Lung (tissue), 12 donors: ENCODE data around the gene NXPH1. TPM values are rescaled to one million over a fixed set of nuclear protein-coding genes. Genes with fewer than 3 reads are reported as not detected.
A peak's percentile ranks its signal among the peaks of the same experiment; 100 is the strongest.

Experiments
- ATAC-seq: fragments of 200-7000 bp; cut with Tn5 transposase; one replicate; pipeline ENCODE4 v1.9.1; 2020; ENCODE audit warnings: moderate number of reproducible peaks; ENCODE audit not compliant: insufficient read depth, low FRiP score
- DNase-seq, 3 donors: peaks; one replicate each; pipeline ENCODE4 v3.0.0-alpha.2; 2013 to 2017
- H3K27ac ChIP-seq, 2 donors: one replicate each; pipeline ENCODE4 v1.5.1; 2013; ENCODE audit warnings: mild to moderate bottlenecking in 2 of 2, moderate library complexity in 2 of 2, control low read depth in 1 of 2, inconsistent platforms in 1 of 2, low read depth in 1 of 2, low read length in 1 of 2
- H3K27me3 ChIP-seq, 3 donors: one replicate each; pipeline ENCODE4 v1.5.1; 2013; ENCODE audit warnings: low read length in 2 of 3; ENCODE audit not compliant: control insufficient read depth in 3 of 3, insufficient read depth in 3 of 3
- H3K36me3 ChIP-seq, 4 donors: one replicate each; pipeline ENCODE4 v1.5.1; 2013; ENCODE audit warnings: low read length in 4 of 4, mild to moderate bottlenecking in 1 of 4, moderate library complexity in 1 of 4; ENCODE audit not compliant: control insufficient read depth in 4 of 4, insufficient read depth in 4 of 4
- H3K4me1 ChIP-seq, 5 donors: one replicate each; pipeline ENCODE4 v1.5.1; 2013; ENCODE audit warnings: low read length in 5 of 5, mild to moderate bottlenecking in 2 of 5, moderate library complexity in 1 of 5; ENCODE audit not compliant: control insufficient read depth in 5 of 5, insufficient read depth in 5 of 5
- H3K4me3 ChIP-seq: one replicate; pipeline ENCODE4 v1.5.1; 2013; ENCODE audit warnings: mild to moderate bottlenecking, control low read depth, moderate library complexity
- H3K9ac ChIP-seq, 2 donors: one replicate each; pipeline ENCODE4 v1.5.1; 2013; ENCODE audit warnings: low read length in 2 of 2, control low read depth in 1 of 2; ENCODE audit not compliant: insufficient read depth in 1 of 2
- H3K9me3 ChIP-seq, 4 donors: one replicate each; pipeline ENCODE4 v1.5.1; 2013; ENCODE audit warnings: low read length in 3 of 4, mild to moderate bottlenecking in 1 of 4, moderate library complexity in 1 of 4; ENCODE audit not compliant: control insufficient read depth in 4 of 4, insufficient read depth in 3 of 4
- CTCF ChIP-seq: IDR thresholded peaks from 2 replicates; pipeline ENCODE4 v1.5.1; 2012; ENCODE audit warnings: mild to moderate bottlenecking; ENCODE audit errors: control extremely low read depth, extremely low read depth
- WGBS, 2 donors: extraction: QIAGEN DNeasy Blood & Tissue Kit; methylation state at CpG; one replicate each; pipeline ENCODE4 v1.1.7; 2013; 5-methylcytosine and 5-hydroxymethylcytosine counted together
- polyA plus RNA-seq, 2 donors: library from polyadenylated mRNA; stranded (reverse); fragments of 200-250 nt; gene quantifications; one replicate each; pipeline ENCODE4 v1.2.1, GENCODE V29; 2013
- total RNA-seq, 2 donors: library from RNA; depleted of rRNA in 1 of 2; stranded (reverse); fragments of >200 nt in 1 of 2; gene quantifications; one replicate each; pipeline ENCODE4 v1.2.1, GENCODE V29; 2014 to 2021
- donor health status: control.
- donor health status: control.
- donor health status: Bipolar disorder and iron deficiency.
- donor health status: healthy.
- donor health status: DM: yes; HTN: yes; CAD: no.

NXPH1 gene
- total and polyA plus RNA-seq, 4 donors = 0.09 to 0.17 TPM; not detected in 2

DNA sequence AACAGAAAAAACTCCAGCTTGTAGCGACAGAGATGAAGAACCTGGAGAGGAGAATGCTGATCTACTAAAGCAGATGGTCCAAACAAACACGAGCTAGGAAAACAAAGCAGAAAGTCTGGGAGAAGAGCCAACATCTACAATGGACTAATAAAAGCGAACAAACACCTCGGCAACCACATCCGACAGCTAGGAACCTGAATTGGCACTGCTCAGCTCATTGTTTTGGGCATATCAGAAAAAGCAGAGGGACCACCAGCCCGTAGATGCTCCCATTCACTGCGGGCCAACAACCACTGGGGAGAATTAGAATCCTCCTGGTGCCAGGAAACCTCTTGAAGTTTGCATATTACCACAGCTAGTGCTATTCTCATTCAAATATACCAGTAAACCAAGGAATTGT is 204.7 kb downstream of the NXPH1 start:
- no peak for ATAC-seq
- no peak overlapping the region for H3K27ac ChIP-seq
- H3K9ac ChIP-seq = no peak overlapping the region
- 50 to 66% methylated on average over 7 of the region's 7 CpGs for WGBS, 2 donors
- H3K36me3 ChIP-seq = no peaks in the 10 kb centered on the region
- no peaks in the 10 kb centered on the region for H3K27me3 ChIP-seq
- no peaks in the 10 kb centered on the region for H3K9me3 ChIP-seq
- H3K4me1 ChIP-seq = no peaks in the 10 kb centered on the region
- DNase-seq = peak in 1 of 3 donors; percentile 15
- no peak for TF ChIP-seq CTCF
- no peak overlapping the region for H3K4me3 ChIP-seq

- no peak for TF ChIP-seq CTCF
- Histone ChIP-seq H3K4me1 (no peaks in the 10 kb centered on the region), H3K4me3 (no peak overlapping the region), H3K36me3 (no peaks in the 10 kb centered on the region), H3K9ac (no peak overlapping the region), H3K27me3 (no peaks in the 10 kb centered on the region), H3K9me3 (no peaks in the 10 kb centered on the region), H3K27ac (no peak overlapping the region)
- 82 to 83% methylated on average over 5 of the region's 5 CpGs for WGBS, 2 donors
- no peak for DNase-seq
- ATAC-seq = no peak
Observed at GRCh38 chr7:8639668-8640067, 206.3 kb downstream of the NXPH1 start.

DNA sequence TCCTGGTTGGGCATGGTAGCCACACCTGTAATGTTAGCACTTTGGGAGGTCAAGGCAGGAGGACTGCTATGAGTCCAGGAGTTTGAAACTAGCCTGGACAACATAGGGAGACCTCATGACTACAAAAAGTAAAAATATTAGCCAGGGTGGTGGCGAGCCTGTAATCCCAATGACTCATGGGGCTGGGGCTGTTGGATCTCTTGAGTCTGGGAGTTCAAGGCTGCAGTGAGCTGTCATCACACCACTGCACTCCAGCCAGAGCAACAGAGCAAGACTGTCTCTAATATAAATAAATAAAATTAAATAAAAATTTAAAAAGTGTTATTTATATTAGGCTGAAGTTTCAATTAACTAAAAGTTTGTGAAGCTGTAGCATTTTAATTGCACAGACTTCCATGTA is 207.3 kb downstream of the NXPH1 start:
- Histone ChIP-seq H3K27ac (no peak overlapping the region), H3K4me3 (no peak overlapping the region), H3K36me3 (no peaks in the 10 kb centered on the region), H3K9me3 (no peaks in the 10 kb centered on the region), H3K27me3 (no peaks in the 10 kb centered on the region), H3K9ac (no peak overlapping the region), H3K4me1 (no peaks in the 10 kb centered on the region)
- no peak for TF ChIP-seq CTCF
- no peak for ATAC-seq
- no peak for DNase-seq
- 80 to 86% methylated on average over 1 of the region's 1 CpG for WGBS, 2 donors
